Non-pigmented ciliary epithelial cell (primary cell): ENCODE results near the gene CDC42EP4.

ENCODE experiments used
- DNase-seq: peaks from one replicate; pipeline ENCODE4 v3.0.0-alpha.2; 2010; ENCODE audit warnings: low read depth

The CDC42EP4 gene

DNA sequence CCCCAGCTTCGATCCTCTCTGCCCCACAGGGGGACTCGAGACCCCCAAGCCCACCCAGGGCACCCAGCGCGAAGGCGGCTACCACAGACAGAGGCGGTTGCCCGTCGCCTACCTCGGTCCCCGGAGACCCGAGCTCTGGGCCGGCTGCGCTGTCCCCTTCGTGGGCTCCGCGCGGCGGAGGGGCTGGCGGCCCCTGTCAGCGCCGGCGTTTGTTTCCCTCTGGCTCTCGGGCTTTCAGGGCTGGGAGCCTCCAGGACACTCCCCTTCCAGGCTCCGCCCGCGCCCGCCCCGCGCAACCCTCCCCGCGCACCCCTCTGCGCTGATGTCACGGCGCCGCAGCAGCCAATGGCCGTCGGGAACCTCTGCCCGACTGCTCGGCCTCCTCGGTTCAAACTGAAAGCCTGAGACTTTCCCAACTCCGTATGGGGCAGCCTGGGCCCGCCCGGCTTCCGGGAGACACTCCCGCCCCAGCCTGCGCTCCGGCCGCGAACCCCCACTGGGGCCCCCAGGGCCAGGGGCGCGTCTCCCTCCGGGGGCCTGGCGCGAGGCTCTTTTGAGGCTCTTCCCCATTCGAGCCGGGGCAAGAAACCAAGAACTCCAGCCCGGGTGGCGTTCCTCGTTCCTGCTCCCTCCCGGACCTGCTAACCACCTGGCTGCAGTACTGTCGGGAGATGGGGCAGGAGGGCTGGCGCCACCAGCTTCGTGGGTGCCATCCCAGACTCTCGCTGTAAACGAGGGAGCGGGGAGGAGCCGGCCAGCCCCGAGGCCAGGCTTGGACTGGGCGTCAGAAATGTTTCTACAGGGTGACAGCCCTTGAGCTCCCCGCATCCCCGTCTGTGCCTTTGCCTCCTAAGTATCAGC is at the start of gene CDC42EP4:
Gene CDC42EP4, minus strand, starts transcription at position 221 of the 861 bp plus-strand sequence. CDS start 25,501 bp downstream, outside the sequence.
- no peak for DNase-seq

- DNase-seq, result no peak
Observed at GRCh38 chr17:73360961-73361761, 49.4 kb upstream of the CDC42EP4 start.

GRCh38 chr17:73359987-73360410 is 48.2 kb upstream of the CDC42EP4 start:
- no peak for DNase-seq

DNA sequence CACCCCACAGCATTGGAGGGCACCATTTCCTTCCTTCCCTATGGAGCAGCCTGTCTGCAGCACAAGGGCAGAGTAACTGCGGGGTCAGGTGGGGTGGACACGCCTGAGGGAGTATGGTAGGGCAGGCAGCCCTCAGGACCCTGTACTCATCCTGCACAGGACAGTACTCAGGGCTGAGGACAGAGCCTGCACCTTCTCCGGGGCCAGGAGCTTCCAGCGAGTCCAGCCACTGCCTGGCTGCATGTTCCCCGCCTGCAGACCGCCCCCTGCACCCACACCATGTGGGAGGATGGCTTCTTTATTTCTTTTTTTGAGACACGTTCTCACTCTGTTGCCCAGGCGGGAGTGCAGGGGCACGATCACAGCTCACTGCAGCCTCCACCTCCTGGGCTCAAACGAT is 47.6 kb upstream of the CDC42EP4 start:
- no peak for DNase-seq

DNA sequence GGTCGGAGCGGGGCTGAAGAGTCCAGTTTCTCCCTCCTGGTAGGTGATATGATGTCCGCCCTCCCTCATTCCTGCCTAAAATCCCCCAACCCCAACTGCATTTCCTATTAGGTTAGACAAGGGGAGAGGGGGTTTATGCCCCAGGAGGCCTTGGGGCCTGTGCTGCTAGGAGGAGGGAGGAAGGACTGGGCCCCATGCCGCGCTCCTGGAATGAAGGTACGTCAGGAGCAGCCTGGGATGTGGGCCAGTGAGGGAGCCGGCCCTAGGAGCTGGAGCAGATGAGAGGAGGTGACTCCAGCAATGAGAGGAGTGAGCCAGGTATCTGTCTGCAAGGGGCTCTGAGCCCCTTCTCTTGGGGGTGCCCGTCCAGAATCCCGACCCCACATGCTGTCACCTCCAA is 46.9 kb upstream of the CDC42EP4 start:
- DNase-seq, result no peak

GRCh38 chr17:73357981-73358380 is 46.2 kb upstream of the CDC42EP4 start:
- DNase-seq, result no peak

DNA sequence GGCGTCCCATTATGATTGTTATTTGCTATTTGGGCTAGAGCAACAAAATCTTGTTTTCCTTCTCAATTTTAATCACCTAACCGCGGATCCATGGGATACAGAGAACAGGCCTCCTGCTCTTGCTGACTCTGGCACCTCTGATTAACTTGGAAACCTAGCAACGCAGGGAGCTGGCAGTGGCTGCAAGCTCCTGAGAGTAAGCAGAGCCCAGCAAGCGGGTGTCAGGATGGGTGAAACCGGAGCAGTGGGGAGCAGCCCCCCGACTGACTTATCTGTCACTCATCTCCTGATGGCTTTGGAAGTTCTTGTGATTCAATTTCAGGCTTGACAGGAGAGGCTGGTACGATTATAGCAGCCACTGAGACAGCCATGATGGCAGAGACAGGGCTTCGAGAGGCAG is 45.5 kb upstream of the CDC42EP4 start:
- DNase-seq, result no peak

- DNase-seq, result no peak
Observed at GRCh38 chr17:73356561-73357170, 44.9 kb upstream of the CDC42EP4 start.

GRCh38 chr17:73354423-73355284 is 42.9 kb upstream of the CDC42EP4 start:
- no peak for DNase-seq

GRCh38 chr17:73352261-73352660 is 40.5 kb upstream of the CDC42EP4 start:
- no peak for DNase-seq

GRCh38 chr17:73351764-73352163 is 40.0 kb upstream of the CDC42EP4 start:
- DNase-seq, result no peak

GRCh38 chr17:73350864-73351263 is 39.1 kb upstream of the CDC42EP4 start:
- DNase-seq, result no peak

DNA sequence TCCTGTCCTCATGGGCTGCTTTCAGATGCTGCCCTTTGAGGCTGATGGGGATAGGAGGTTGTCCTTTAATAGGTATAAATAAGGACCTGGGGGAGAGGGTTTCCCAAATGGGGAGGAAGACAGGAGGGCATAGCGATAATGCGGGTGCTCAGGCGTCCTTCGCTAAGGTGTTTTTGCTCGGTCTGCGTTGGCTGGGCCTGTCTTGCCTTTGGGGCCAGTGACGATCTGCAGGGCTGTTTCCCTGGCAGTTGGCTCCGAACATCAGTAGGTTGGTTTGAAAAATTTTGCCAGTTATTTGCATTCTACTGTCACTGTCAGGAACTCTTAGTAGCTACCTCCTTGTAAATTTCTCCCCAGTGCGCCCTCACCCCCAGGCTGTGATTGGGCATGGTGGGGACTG is 37.8 kb upstream of the CDC42EP4 start:
- no peak for DNase-seq

- no peak for DNase-seq
Observed at GRCh38 chr17:73349138-73349537, 37.3 kb upstream of the CDC42EP4 start.

DNA sequence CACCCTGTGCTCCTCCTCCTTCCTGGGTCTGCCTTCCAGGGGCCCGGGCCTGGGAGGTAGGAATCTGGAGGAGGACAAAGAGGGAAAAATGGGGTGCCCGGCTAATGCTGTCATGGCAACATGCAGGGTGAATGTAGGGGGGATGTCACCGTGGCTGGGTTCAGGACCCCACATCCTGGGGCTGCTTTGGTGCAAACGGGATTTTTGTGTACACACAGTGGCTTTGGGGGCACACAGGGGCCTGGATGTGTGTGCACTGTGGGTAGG is 37.0 kb upstream of the CDC42EP4 start:
- DNase-seq, result no peak

DNA sequence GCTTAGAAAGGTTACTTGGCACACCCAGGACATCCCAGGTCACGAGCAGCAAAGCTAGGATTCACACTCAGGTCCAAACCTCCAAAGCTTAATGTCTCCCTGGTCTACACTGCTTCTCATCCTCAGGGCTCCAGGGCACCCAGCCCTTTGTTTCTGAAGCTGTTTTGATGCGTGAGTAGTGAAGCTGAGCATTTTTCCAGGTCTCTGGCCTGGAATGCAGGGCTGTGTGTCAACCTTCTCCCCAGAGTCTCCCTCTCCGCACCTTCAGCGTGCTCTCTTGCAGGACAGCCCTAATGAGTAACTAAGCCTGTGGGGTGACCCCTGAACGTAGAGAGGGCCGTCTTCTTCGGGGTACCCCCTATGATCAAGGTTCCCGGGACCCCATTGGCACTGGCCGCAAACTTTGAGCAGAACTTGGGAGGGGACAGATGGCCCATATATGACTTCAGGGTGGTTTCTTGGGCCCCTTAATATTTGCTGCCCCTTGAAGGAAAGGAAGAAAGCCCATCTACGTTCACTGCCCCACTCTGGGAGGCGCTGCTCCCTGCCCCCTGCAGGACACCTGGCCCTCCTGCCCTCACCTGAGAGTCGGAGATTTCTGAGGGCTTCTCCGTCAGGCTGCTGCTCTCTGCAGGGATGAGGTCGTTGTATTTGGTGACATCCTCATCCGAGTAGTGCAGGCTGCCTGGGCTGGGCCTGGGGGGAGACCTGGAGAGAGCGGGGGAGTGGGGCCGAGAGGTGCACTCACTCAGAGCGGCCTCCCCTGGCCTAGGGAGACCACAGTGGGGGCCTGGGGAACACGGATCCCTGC is 36.4 kb upstream of the CDC42EP4 start:
- no peak for DNase-seq

GRCh38 chr17:73347351-73347750 is 35.5 kb upstream of the CDC42EP4 start:
- DNase-seq, result no peak

- DNase-seq, result no peak
Observed at GRCh38 chr17:73346501-73347162, 34.8 kb upstream of the CDC42EP4 start.

GRCh38 chr17:73343739-73344454 is 32.1 kb upstream of the CDC42EP4 start:
- DNase-seq, result no peak

- DNase-seq, result no peak
Observed at GRCh38 chr17:73343168-73343634, 31.4 kb upstream of the CDC42EP4 start.
